GM20000 (cell line): ENCODE data around the gene GINS1.

Experiments used
- DNase-seq: peaks from one replicate; pipeline ENCODE4 v3.0.0; 2012; ENCODE audit warnings: low spot score
- CTCF ChIP-seq: IDR thresholded peaks from 2 replicates; pipeline ENCODE4 v1.5.1; 2012; ENCODE audit warnings: mild to moderate bottlenecking, control low read depth; ENCODE audit errors: extremely low read depth, missing control alignments

The GINS1 gene

DNA sequence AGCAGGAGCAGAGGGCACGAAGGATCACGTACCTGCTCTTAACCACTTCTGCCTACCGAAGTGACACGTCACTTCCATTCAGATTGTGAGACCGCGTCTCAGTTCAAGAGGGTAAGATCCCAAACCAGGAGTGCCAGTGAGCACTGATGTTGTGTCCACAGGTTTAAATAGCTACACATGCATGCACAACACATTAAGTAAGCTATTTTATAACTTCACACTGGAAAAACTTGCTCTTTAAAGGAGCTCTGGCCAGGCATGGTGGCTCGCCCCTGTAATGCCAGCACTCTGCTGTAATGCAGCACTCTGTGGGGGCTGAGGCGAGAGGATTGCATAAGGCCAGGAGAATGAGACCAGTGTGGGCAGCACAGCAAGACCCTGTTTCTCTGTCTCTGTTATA is 37.9 kb upstream of the GINS1 start:
- no peak for TF ChIP-seq CTCF
- no peak for DNase-seq

- TF ChIP-seq CTCF, result no peak
- DNase-seq, result no peak
These were observed 37.5 kb upstream of the GINS1 start for GRCh38 chr20:25369971-25370370.

DNA sequence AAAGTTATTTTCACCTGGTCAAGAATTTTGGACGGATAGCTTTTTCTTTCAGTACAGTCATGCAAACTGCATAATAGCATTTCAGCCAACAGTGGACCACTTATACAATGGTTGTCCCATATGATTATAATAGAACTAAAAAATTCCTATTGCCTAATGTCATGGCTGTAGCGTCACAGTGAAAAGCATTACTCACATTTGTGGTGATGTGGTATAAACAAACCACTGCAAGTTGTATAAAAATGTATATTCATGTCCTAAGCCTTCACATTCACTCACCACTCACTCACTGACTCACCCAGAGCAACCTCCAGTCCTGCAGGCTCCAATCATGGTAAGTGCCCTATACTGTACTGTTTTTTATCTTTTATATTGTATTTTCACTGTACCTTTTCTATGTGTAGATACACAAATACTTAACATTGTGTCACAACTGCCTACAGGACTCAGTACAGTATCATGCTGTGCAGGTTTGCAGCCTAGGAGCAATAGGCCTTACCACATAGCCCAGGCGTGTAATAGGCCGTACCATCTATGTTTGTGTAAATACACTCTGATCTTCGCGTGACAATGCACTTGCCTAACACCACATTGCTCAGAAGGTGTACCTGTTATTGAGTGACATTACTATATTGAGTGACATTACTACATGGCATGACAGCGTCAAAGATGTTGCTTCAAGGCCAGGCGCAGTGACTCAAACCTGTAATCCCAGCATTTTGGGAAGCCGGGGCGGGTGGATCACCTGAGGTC is 34.7 kb upstream of the GINS1 start:
- no peak for TF ChIP-seq CTCF
- no peak for DNase-seq

GRCh38 chr20:25374842-25375241 is 32.6 kb upstream of the GINS1 start:
- TF ChIP-seq CTCF, result no peak
- no peak for DNase-seq

GRCh38 chr20:25376236-25376635 is 31.2 kb upstream of the GINS1 start:
- DNase-seq, result no peak
- TF ChIP-seq CTCF, result no peak

- DNase-seq, result no peak
These were observed 30.6 kb upstream of the GINS1 start for GRCh38 chr20:25376886-25377285.

More at GRCh38 chr20:25376886-25377285, 30.6 kb upstream of the GINS1 start:
- TF ChIP-seq CTCF, result no peak
